ENCODE measurements around the gene TULP3.

TULP3 gene

GRCh38 chr12:2936301-2936700 is 45.6 kb downstream of the TULP3 start:
- no peak for DNase-seq

GRCh38 chr12:2937500-2937899 is 46.8 kb downstream of the TULP3 start:
- DNase-seq: no peak

- DNase-seq: no peak
Observed at GRCh38 chr12:2939191-2939590, 48.5 kb downstream of the TULP3 start.

DNA sequence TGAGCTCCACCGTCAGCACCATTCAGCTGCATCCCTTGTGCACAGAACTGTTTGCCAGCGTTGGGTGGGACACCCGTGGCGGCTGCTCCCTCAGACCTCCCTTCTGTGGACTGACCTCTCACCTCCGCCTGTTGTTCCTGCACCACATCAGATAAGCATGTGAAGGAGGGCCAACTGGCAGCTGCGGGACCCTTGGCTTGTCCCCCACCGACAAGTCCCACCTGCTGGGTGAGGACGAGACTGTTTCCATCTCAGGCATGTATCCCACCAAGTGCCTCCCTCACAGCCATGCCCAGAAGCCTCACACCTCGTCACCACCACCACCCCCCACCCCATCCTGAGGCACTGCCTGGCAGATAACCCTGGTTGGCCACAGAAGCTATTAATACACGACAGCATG is 49.9 kb downstream of the TULP3 start:
- DNase-seq: no peak

GRCh38 chr12:2941524-2941923 is 50.8 kb downstream of the TULP3 start:
- no peak for DNase-seq

GRCh38 chr12:2944401-2945047 is 53.8 kb downstream of the TULP3 start:
- peak; percentile 75 to 80 for DNase-seq

DNA sequence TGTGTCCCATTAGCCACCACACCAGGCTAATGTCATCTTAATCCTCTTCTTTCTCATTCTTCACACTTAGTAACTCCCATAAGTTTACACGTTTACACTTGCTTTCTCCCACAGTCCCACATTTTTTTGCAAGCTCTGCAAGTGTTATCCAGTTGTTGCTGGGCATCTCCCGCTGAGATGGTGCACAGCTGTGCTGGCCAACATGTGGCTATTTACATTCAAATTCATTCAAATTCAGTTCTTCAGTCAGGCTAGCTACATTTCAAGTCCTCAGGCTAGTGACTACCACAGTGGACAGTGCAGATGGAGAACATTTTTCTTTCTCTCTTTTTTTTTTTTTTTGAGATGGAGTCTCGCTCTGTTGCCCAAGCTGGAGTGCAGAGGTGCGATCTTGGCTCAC is 58.7 kb downstream of the TULP3 start:
- DNase-seq: no peak

DNA sequence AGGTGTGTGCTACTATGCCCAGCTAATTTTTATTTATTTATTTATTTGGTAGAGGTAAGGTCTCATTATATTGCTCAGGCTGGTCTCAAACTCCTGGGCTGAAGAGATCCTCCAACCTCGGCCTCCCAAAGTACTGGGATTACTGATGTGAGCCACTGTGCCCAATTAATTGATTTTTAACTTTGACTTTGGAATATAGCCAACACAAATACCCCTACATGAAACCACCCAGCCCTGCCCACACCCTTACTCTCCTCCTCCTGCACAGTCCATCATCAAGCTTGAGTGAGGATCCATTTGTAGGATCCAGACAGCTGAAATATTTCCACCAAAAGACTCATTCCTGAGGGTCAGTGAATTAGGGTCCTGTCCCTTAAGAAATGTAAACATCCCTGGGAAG is 65.2 kb downstream of the TULP3 start:
- no peak for DNase-seq

DNA sequence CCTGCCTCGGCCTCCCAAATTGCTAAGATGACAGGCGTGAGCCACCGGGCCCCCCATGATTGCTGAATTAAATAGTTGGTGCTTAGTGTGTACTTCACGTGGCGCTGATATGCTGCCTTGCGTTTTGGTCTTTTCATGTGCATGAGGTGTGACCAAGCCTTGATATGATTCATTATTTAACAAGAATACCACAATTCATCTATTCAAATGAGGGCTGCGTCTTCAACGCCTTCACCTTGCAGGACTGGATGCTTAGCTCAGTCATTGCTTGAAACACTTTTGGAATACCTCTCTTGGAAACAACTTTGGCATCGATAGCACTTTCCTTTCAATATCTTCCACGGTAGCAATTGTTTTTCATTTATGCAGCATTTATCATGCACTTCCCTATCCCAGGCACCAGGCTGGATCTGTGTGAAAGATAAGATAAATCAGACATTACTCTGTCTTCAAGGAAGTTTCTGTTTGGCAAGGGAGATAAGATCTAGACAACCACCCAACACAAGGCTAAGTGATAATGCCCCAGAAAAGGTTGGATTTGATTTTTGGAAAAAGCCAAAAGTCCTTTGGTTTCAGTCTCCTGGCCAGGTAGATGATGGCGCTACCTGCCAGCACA is 67.2 kb downstream of the TULP3 start:
- no peak for DNase-seq

DNA sequence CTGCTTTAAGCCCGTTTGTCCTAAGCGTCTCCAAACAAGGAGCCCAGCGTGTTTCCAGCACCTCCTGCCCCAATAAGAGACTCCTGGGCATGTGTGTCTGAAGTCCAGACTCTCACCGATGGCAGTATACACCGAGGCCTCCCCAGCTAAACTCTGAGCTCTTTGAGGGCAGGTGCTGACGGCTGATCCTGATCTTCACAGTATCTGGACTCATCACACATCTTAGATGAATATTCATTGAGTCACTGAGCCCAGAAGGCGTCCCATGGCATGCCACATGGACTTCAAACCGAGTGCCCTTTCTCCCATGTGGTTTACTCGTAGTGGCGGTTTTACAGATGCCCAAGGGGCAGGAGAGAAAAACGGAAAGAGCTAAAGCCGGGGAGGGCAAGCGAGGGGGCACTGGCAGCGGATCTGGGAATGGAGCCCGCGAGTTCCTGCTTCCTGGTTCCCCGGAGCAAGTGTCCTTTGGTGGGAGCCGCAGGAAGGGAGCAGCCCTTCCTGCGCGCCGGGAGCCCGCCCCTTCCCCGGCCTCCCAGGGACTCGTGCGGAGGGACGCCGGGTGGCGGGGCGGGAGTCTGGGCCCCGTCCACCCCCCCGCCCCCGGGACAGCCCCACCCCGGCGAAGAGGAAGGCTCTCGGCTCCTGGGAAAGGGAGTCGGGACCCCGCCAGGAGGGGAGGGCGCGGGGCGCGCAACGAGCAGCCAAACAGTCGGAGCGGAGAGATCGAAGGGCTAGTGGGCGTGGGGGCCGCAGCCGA is 67.9 kb downstream of the TULP3 start:
- peak; percentile 38 to 42 for DNase-seq

DNA sequence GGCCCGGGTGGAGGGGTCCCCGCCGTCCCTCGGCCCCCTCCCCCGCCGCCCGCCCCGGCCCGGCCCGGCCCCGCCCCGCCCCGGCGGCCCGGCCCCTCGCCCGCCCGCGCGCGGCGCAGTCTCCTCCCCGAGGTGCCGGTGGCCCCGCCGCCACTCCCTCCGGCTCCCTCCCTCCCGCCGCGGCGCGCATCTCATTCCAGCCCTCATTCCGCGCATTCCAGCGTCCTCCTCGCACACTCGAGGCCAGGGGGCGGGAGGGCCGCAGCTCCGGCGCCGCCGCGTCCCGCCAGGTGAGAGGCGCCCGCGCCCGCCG is 68.5 kb downstream of the TULP3 start, which contains the start of gene TEAD4:
TEAD4 (plus strand) TSS at position 206 of the 313 bp plus-strand sequence.
- DNase-seq: peak; percentile 42 to 51

- peak; percentile 50 to 58 for DNase-seq
Observed at GRCh38 chr12:2959505-2960389, 69.1 kb downstream of the TULP3 start.

- DNase-seq: peak; percentile 55 to 57
Observed at GRCh38 chr12:2960390-2960956, 69.8 kb downstream of the TULP3 start.

DNA sequence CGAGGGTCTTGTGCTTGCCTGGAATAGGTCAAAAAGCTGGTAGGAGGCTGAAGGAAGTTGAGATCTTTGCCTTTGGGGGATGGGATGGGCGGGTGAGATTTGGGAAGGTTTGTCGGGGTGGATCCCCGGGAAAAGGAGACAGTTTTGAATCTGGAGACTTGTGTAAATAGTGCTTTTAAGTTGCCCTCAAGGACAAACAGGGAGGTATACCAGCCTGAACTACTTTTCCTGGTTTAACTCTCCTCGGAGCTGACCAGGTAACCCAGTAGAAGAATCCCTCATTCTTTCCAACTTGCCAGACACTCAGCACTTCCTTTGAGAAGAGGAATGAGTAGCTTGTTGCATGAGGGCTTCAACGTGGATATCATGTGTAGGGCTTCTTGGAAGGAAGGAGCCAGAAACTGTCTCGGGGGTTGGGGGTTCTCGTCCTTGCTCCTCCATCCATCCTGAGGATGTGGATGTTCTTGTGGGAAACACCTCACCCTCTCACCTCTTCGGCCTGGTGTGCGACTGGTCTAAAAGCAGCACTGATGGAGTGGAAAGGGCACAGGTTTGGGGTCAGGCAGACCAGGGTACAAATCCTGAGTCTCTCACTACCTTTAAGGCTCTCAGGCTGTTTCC is 70.4 kb downstream of the TULP3 start:
- DNase-seq: peak in 1 of 2 experiments; percentile 18

GRCh38 chr12:2961705-2962104 is 71.0 kb downstream of the TULP3 start:
- no peak for DNase-seq

DNA sequence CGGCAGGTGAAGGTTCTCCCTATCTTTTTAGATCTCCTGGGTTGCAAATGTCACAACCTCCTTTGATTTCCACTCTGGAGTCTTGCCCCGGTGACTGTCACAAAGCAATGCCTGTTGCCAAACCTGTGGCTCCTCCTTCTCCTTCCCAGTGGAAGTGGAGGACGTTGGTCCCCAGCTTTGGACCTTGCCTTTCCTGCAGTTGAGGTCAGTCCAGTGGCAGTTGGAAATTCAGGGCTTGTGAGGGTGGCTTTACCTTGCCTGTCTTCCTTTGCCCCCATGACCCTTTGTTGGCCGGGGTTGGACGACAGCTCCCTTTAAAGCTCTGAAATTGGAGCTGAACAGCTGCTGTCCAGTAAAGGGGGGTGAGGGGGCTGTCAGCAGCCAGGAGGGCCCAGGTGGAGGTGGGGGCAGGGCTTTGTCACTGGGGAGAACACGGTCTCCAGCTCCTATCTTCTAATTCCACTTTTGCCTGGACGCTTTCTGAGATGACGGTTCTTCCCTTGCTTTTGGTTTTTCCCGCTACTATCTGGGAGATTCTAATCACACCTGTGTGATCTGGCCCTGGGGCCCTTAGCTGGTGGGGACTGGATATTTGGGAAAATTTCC is 72.6 kb downstream of the TULP3 start:
- no peak for DNase-seq

- no peak for DNase-seq
Observed at GRCh38 chr12:2963760-2964292, 73.1 kb downstream of the TULP3 start.

DNA sequence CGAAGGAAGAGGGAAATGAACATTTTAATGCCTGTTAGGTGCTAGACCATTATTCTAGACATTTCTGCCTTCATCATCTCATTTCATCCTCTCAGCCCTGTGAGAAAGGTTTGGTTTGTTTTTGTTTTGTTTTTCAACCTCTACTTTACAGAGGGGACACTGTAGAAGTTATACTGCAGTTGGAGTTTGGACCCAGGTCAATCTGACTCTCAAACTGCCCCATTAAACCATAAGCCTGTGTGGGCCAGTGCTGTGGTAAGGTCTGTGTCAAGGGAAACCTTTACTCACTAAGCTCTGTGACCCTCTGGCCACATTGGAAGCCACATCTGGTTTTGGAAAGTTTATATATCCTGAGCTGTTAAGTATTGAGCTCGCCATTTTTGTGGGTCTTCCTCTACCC is 77.0 kb downstream of the TULP3 start:
- no peak for DNase-seq

DNA sequence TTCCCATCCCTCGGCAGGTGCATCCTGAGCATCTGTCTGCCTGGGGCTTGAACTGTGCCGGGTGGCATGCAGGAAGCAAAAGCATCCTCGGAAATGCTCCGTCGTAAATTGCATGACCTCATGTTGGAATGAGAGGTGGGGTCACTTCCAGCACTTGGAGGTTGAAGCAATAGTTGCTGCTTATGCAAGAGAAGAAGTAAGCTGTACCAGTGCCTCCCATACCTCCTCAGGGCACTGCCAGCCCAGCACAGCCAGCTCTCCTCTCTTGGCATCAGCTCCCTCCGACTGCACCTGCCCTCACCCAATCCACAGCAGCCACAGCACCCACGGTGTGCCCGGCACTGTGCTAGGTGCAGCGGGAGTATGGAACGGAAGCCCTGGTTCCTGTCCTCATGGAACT is 80.1 kb downstream of the TULP3 start:
- no peak for DNase-seq

- DNase-seq: no peak
Observed at GRCh38 chr12:2973566-2973965, 82.9 kb downstream of the TULP3 start.

- no peak for DNase-seq
Observed at GRCh38 chr12:2974560-2974971, 83.9 kb downstream of the TULP3 start.

DNA sequence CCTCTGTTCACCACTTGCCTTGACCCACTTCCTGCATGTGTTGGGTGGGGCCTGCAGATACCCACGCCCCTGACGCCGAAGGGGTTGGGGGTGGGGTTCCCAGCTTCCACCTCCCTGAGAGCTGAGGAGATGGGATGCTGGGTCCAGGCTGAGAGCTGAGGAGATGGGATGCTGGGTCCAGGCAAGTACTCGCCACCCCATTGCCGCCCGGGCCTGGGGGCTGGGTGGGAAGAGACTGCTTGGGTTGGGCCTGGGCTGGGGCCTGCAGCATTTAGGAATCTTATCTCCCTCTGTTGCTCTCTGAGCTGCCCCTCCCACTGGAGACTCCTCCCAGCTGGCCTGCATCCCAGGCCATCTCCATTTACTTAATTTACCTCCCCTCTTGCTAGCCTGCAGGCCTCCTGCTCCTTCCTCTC is 85.9 kb downstream of the TULP3 start:
- no peak for DNase-seq
